K562 (cell line): ENCODE results near the gene BCL7B. TPM values are rescaled to one million over a fixed set of nuclear protein-coding genes. Genes with fewer than 3 reads are reported as not detected.

ENCODE experiments used
- COPS2 ChIP-seq: fragments of 450-650 bp; conservative IDR thresholded peaks from 2 replicates; pipeline ENCODE4 v1.6.1; 2016; ENCODE audit warnings: mild to moderate bottlenecking, moderate library complexity
- KLF6 ChIP-seq: fragments of 250-450 bp; sonication (Bioruptor Pico); IDR thresholded peaks from 2 replicates; pipeline ENCODE4 v1.4.0; 2020; ENCODE audit warnings: mild to moderate bottlenecking, moderate library complexity, borderline replicate concordance
- ZBTB34 ChIP-seq: fragments of 250-450 bp; sonication (Bioruptor Pico); IDR thresholded peaks from 2 replicates; pipeline ENCODE4 v1.8.0; 2021; ENCODE audit warnings: mild to moderate bottlenecking, moderate library complexity
- ZNF121 ChIP-seq: sonication (generic); formaldehyde crosslinking; conservative IDR thresholded peaks from 2 replicates; pipeline ENCODE4 v1.8.0; 2022; ENCODE audit warnings: missing genetic modification reagents
- ZNF584 ChIP-seq: fragments of 200-800 bp; sonication (Bioruptor generic); IDR thresholded peaks from 2 replicates; pipeline ENCODE4 v1.6.1; 2016; ENCODE audit warnings: low read depth, mild to moderate bottlenecking, missing genetic modification characterization, missing compliant biosample characterization
- polyA plus RNA-seq, 8 experiments: library from polyadenylated mRNA; depleted of rRNA in 4 of 8; stranded (reverse) in 5 of 8; unstranded in 3 of 8; fragments of >200 nt; fragmentation: Nextera tagmentation in 2 of 8; fragmentation: Illumina TruSeq in 1 of 8; extraction: Ambion mirVana in 2 of 8; extraction: Trizol in 1 of 8; gene quantifications; 2 replicates each; pipeline versions ENCODE4 v1.2.1 to v1.2.3, GENCODE V29; 2011 to 2014; ENCODE audit warnings: inconsistent platforms in 1 of 8, missing spikeins in 1 of 8
- total RNA-seq, 7 experiments: library from RNA; depleted of rRNA in 6 of 7; stranded (reverse); fragments of >200 nt in 6 of 7; fragmentation: Illumina TruSeq in 2 of 7; extraction: Trizol in 2 of 7; gene quantifications; 2 replicates each; pipeline versions ENCODE4 v1.2.1 to v1.2.3, GENCODE V29; 2011 to 2021; ENCODE audit warnings: low replicate concordance in 1 of 7
- TF ChIP-seq, protein P1 (sequence below): sonication (generic); formaldehyde crosslinking; IDR thresholded peaks from 2 replicates; pipeline ENCODE4 v1.8.1; 2023; ENCODE audit warnings: mild to moderate bottlenecking, missing genetic modification reagents
- TF ChIP-seq, protein P2 (sequence below): fragments of 250-450 bp; sonication (Bioruptor Pico); IDR thresholded peaks from 2 replicates; pipeline ENCODE4 v1.4.0; 2020
- TF ChIP-seq, protein P3 (sequence below): IDR thresholded peaks from 3 replicates; pipeline ENCODE4 v1.6.1; 2011; ENCODE audit warnings: borderline replicate concordance, mild to moderate bottlenecking, moderate library complexity; ENCODE audit not compliant: insufficient read length; ENCODE audit errors: extremely low read depth

The BCL7B gene
- total and polyA plus RNA-seq, 9 of the 15 experiments (the other 6 are each of a cell fraction or from before 2014, with no cell fraction given), result 10.0 to 73.2 (median 32.9) TPM

DNA sequence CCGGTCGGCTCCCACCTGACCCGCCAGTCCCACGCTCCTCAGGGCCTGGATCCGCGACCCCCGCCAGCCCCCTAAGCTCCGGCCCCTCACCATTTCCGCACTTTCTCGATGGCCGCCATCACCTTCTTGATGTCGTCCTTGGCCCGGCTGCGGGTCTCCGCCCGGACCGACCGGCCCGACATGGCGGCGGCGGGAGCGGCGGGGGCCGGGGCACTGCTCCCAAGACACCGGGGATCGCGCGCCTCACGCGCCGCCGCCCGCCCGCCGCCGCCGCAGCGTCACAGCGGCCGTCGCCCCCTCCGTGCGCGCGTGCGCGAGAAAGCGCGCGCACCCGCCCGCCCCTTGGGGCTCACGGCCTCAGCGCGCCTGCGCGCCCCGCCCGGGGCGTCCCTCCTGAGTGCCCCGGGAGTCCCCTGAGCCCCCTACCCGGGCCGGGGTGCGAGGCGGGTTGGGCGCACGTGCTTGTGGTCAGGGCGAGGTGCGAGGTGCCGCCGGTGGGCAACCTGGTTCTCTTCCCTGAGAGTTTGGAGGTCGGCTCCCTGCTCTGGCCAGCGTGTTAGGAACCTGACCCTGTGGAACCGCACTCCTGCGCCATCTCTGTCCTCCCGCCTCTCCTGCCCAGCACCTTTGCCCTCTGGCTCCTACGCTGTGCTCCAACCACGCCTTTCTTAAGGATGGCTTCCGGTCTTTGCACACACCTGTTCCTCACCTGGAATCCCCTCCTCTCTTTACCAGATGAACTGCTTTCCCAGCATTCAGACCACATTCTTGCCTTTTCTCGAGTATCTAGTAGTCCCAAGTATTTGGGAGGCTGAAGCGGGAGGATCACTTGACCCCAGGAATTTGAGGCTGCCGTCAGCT, at the start of gene BCL7B (continued):
- peak; percentile 78; the same call in 1 of the 2 replicates for TF ChIP-seq KLF6 (CRISPR knock-in tag)
- no peak for TF ChIP-seq ZNF121 (CRISPR knock-in tag)
- TF ChIP-seq ZNF584 (CRISPR knock-in tag), result 0 out of 2 replicates have a peak, but pooled peaks have one; percentile 28
- no peak for TF ChIP-seq COPS2
- TF ChIP-seq ZBTB34 (CRISPR knock-in tag), result no peak
- TF ChIP-seq, protein P1, sequence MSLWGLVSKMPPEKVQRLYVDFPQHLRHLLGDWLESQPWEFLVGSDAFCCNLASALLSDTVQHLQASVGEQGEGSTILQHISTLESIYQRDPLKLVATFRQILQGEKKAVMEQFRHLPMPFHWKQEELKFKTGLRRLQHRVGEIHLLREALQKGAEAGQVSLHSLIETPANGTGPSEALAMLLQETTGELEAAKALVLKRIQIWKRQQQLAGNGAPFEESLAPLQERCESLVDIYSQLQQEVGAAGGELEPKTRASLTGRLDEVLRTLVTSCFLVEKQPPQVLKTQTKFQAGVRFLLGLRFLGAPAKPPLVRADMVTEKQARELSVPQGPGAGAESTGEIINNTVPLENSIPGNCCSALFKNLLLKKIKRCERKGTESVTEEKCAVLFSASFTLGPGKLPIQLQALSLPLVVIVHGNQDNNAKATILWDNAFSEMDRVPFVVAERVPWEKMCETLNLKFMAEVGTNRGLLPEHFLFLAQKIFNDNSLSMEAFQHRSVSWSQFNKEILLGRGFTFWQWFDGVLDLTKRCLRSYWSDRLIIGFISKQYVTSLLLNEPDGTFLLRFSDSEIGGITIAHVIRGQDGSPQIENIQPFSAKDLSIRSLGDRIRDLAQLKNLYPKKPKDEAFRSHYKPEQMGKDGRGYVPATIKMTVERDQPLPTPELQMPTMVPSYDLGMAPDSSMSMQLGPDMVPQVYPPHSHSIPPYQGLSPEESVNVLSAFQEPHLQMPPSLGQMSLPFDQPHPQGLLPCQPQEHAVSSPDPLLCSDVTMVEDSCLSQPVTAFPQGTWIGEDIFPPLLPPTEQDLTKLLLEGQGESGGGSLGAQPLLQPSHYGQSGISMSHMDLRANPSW, result no peak
- TF ChIP-seq, protein P2, sequence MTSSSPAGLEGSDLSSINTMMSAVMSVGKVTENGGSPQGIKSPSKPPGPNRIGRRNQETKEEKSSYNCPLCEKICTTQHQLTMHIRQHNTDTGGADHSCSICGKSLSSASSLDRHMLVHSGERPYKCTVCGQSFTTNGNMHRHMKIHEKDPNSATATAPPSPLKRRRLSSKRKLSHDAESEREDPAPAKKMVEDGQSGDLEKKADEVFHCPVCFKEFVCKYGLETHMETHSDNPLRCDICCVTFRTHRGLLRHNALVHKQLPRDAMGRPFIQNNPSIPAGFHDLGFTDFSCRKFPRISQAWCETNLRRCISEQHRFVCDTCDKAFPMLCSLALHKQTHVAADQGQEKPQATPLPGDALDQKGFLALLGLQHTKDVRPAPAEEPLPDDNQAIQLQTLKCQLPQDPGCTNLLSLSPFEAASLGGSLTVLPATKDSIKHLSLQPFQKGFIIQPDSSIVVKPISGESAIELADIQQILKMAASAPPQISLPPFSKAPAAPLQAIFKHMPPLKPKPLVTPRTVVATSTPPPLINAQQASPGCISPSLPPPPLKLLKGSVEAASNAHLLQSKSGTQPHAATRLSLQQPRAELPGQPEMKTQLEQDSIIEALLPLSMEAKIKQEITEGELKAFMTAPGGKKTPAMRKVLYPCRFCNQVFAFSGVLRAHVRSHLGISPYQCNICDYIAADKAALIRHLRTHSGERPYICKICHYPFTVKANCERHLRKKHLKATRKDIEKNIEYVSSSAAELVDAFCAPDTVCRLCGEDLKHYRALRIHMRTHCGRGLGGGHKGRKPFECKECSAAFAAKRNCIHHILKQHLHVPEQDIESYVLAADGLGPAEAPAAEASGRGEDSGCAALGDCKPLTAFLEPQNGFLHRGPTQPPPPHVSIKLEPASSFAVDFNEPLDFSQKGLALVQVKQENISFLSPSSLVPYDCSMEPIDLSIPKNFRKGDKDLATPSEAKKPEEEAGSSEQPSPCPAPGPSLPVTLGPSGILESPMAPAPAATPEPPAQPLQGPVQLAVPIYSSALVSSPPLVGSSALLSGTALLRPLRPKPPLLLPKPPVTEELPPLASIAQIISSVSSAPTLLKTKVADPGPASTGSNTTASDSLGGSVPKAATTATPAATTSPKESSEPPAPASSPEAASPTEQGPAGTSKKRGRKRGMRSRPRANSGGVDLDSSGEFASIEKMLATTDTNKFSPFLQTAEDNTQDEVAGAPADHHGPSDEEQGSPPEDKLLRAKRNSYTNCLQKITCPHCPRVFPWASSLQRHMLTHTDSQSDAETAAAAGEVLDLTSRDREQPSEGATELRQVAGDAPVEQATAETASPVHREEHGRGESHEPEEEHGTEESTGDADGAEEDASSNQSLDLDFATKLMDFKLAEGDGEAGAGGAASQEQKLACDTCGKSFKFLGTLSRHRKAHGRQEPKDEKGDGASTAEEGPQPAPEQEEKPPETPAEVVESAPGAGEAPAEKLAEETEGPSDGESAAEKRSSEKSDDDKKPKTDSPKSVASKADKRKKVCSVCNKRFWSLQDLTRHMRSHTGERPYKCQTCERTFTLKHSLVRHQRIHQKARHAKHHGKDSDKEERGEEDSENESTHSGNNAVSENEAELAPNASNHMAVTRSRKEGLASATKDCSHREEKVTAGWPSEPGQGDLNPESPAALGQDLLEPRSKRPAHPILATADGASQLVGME (CRISPR knock-in tag), result 0 out of 2 replicates have a peak, but pooled peaks have one; percentile 42
- TF ChIP-seq, protein P3, sequence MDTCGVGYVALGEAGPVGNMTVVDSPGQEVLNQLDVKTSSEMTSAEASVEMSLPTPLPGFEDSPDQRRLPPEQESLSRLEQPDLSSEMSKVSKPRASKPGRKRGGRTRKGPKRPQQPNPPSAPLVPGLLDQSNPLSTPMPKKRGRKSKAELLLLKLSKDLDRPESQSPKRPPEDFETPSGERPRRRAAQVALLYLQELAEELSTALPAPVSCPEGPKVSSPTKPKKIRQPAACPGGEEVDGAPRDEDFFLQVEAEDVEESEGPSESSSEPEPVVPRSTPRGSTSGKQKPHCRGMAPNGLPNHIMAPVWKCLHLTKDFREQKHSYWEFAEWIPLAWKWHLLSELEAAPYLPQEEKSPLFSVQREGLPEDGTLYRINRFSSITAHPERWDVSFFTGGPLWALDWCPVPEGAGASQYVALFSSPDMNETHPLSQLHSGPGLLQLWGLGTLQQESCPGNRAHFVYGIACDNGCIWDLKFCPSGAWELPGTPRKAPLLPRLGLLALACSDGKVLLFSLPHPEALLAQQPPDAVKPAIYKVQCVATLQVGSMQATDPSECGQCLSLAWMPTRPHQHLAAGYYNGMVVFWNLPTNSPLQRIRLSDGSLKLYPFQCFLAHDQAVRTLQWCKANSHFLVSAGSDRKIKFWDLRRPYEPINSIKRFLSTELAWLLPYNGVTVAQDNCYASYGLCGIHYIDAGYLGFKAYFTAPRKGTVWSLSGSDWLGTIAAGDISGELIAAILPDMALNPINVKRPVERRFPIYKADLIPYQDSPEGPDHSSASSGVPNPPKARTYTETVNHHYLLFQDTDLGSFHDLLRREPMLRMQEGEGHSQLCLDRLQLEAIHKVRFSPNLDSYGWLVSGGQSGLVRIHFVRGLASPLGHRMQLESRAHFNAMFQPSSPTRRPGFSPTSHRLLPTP, result no peak
